H1 (cell line): ENCODE results near the gene SEL1L3. TPM values are rescaled to one million over a fixed set of nuclear protein-coding genes. Genes with fewer than 3 reads are reported as not detected.
A peak's percentile ranks its signal among the peaks of the same experiment; 100 is the strongest.

Experiments
- CTCF ChIA-PET: fragments of 300-600 bp; sonication (Branson Sonifier 250); formaldehyde crosslinking; loops from one replicate; lab custom pipeline; 2021; ENCODE audit not compliant: partially characterized antibody; lab: Charles Lee
- POLR2A ChIA-PET: fragments of 300-600 bp; sonication (Branson Sonifier 250); formaldehyde crosslinking; loops from one replicate; lab custom pipeline; 2021; ENCODE audit warnings: inconsistent platforms; ENCODE audit not compliant: partially characterized antibody; lab: Charles Lee
- DNase-seq, 2 experiments: peaks; one replicate each; pipeline versions ENCODE4 v3.0.0 to v3.0.0-alpha.2; 2010 to 2022; ENCODE audit warnings: low spot score in 2 of 2, low read depth in 1 of 2, mixed read lengths in 1 of 2
- FAIRE-seq: peaks from 2 replicates; lab custom pipeline; 2011; peaks lifted over from hg19 to GRCh38; lab: Jason Lieb, UNC
- H2AFZ ChIP-seq: 2 replicates; pipeline ENCODE4 v1.8.1; 2012; ENCODE audit warnings: low read length, inconsistent platforms
- H2AK5ac ChIP-seq: 2 replicates; pipeline ENCODE4 v1.6.1; 2013; ENCODE audit warnings: low read depth, low read length
- H2BK120ac ChIP-seq: replicated peaks from 2 replicates; pipeline ENCODE3; 2013; ENCODE audit warnings: low read depth, low read length, inconsistent platforms
- H2BK12ac ChIP-seq: 2 replicates; pipeline ENCODE4 v1.6.1; 2013; ENCODE audit warnings: low read depth, low read length
- H2BK15ac ChIP-seq: 2 replicates; pipeline ENCODE4 v1.6.1; 2013; ENCODE audit warnings: low read length
- H2BK20ac ChIP-seq: 2 replicates; pipeline ENCODE4 v1.6.1; 2013; ENCODE audit warnings: low read length
- H2BK5ac ChIP-seq: 2 replicates; pipeline ENCODE4 v1.6.1; 2013; ENCODE audit warnings: low read depth, low read length
- H3K14ac ChIP-seq: 2 replicates; pipeline ENCODE4 v1.6.1; 2013; ENCODE audit warnings: inconsistent platforms; ENCODE audit not compliant: insufficient read length
- H3K18ac ChIP-seq: 2 replicates; pipeline ENCODE4 v1.6.1; 2013; ENCODE audit warnings: low read length; ENCODE audit errors: extremely low read depth
- H3K23ac ChIP-seq: 2 replicates; pipeline ENCODE4 v1.6.1; 2013; ENCODE audit warnings: inconsistent platforms; ENCODE audit not compliant: insufficient read length
- H3K23me2 ChIP-seq: 2 replicates; pipeline ENCODE4 v1.6.1; 2013; ENCODE audit warnings: low read depth, low read length
- H3K27ac ChIP-seq: 2 replicates; pipeline ENCODE4 v1.6.1; 2011; ENCODE audit warnings: low read depth, low read length, inconsistent platforms
- H3K27me3 ChIP-seq, 4 experiments: replicated peaks in 1 of 4; 1 replicate in 1 of 4; 2 replicates in 3 of 4; pipeline versions ENCODE4 v1.6.1 to v1.8.1; 2011 to 2013; ENCODE audit warnings: low read length in 3 of 4, mild to moderate bottlenecking in 3 of 4, inconsistent platforms in 2 of 4, mixed read lengths in 2 of 4, moderate library complexity in 1 of 4; ENCODE audit not compliant: control insufficient read depth in 3 of 4, insufficient read depth in 3 of 4; ENCODE audit errors: extremely low read depth in 1 of 4
- H3K36me3 ChIP-seq, 4 experiments: 2 replicates each; pipeline versions ENCODE4 v1.6.1 to v1.8.1; 2011 to 2013; ENCODE audit warnings: mild to moderate bottlenecking in 4 of 4, low read length in 3 of 4, moderate library complexity in 2 of 4, control low read depth in 1 of 4, inconsistent platforms in 1 of 4; ENCODE audit not compliant: insufficient read depth in 4 of 4, control insufficient read depth in 2 of 4
- H3K4ac ChIP-seq: replicated peaks from 2 replicates; pipeline ENCODE3; 2013; ENCODE audit warnings: low read length, low read depth, mixed read lengths, inconsistent platforms; ENCODE audit not compliant: insufficient read length
- H3K4me1 ChIP-seq, 4 experiments: replicated peaks in 1 of 4; 1 replicate in 1 of 4; 2 replicates in 3 of 4; pipeline versions ENCODE4 v1.6.1 to v1.8.1; 2011 to 2013; ENCODE audit warnings: low read length in 3 of 4, inconsistent platforms in 2 of 4, mixed read lengths in 1 of 4; ENCODE audit not compliant: insufficient read depth in 4 of 4, control insufficient read depth in 3 of 4
- H3K4me2 ChIP-seq, 2 experiments: 2 replicates each; pipeline versions ENCODE4 v1.6.1 to v1.8.1; 2011 to 2013; ENCODE audit warnings: low read depth in 2 of 2, low read length in 2 of 2, control low read depth in 1 of 2, inconsistent platforms in 1 of 2, mild to moderate bottlenecking in 1 of 2; ENCODE audit not compliant: insufficient read depth in 1 of 2
- H3K4me3 ChIP-seq, 4 experiments: fragments of 200-600, 300-600 bp in 1 of 4; sonication (generic), shearing (Covaris generic), sonication (Bioruptor Twin) in 1 of 4; 2 replicates each; pipeline versions ENCODE4 v1.5.1 to v1.8.1; 2011 to 2016; ENCODE audit warnings: low read length in 4 of 4, low read depth in 3 of 4, control low read depth in 2 of 4, inconsistent platforms in 2 of 4, mild to moderate bottlenecking in 2 of 4, mixed read lengths in 1 of 4, moderate library complexity in 1 of 4; ENCODE audit not compliant: insufficient read depth in 2 of 4; ENCODE audit errors: extremely low read depth in 1 of 4
- H3K56ac ChIP-seq: replicated peaks from 2 replicates; pipeline ENCODE3; 2013; ENCODE audit warnings: low read depth, mild to moderate bottlenecking, mixed read lengths, low read length, inconsistent platforms; ENCODE audit not compliant: insufficient read length
- H3K79me1 ChIP-seq: 2 replicates; pipeline ENCODE4 v1.6.1; 2013; ENCODE audit warnings: low read depth, low read length, control low read depth
- H3K79me2 ChIP-seq, 2 experiments: 2 replicates each; pipeline versions ENCODE4 v1.6.1 to v1.8.1; 2012 to 2013; ENCODE audit warnings: low read length in 2 of 2, mild to moderate bottlenecking in 2 of 2, inconsistent platforms in 1 of 2; ENCODE audit not compliant: insufficient read depth in 2 of 2, control insufficient read depth in 1 of 2
- H3K9ac ChIP-seq, 4 experiments: replicated peaks in 1 of 4; 1 replicate in 1 of 4; 2 replicates in 3 of 4; pipeline versions ENCODE4 v1.6.1 to v1.8.1; 2011 to 2013; ENCODE audit warnings: low read depth in 3 of 4, low read length in 3 of 4, control low read depth in 2 of 4, mild to moderate bottlenecking in 2 of 4, moderate library complexity in 2 of 4, inconsistent platforms in 1 of 4; ENCODE audit errors: extremely low read depth in 1 of 4
- H3K9me3 ChIP-seq, 2 experiments: 2 replicates each; pipeline versions ENCODE4 v1.6.1 to v1.8.1; 2012 to 2013; ENCODE audit warnings: mild to moderate bottlenecking in 2 of 2, moderate library complexity in 2 of 2, control low read depth in 1 of 2, inconsistent platforms in 1 of 2, low read depth in 1 of 2, low read length in 1 of 2, mixed read lengths in 1 of 2; ENCODE audit not compliant: insufficient read depth in 2 of 2
- H4K20me1 ChIP-seq, 2 experiments: replicated peaks in 1 of 2; 2 replicates each; pipeline versions ENCODE3 to v1.8.1; 2011 to 2013; ENCODE audit warnings: inconsistent platforms in 2 of 2, low read length in 2 of 2, mild to moderate bottlenecking in 1 of 2; ENCODE audit not compliant: insufficient read depth in 2 of 2, control insufficient read depth in 1 of 2
- H4K5ac ChIP-seq: 2 replicates; pipeline ENCODE4 v1.6.1; 2013; ENCODE audit warnings: low read length, low read depth, mixed read lengths, inconsistent platforms; ENCODE audit not compliant: insufficient read length
- H4K8ac ChIP-seq: 2 replicates; pipeline ENCODE4 v1.8.0; 2013; ENCODE audit warnings: mild to moderate bottlenecking, moderate library complexity, low read length, inconsistent platforms; ENCODE audit not compliant: insufficient read depth; ENCODE audit errors: extremely low read depth
- H4K91ac ChIP-seq: replicated peaks from 2 replicates; pipeline ENCODE3; 2013; ENCODE audit warnings: low read length, mixed read lengths, inconsistent platforms; ENCODE audit not compliant: insufficient read length
- JUND ChIP-seq: IDR thresholded peaks from 2 replicates; pipeline ENCODE4 v1.6.1; 2011; ENCODE audit warnings: mild to moderate bottlenecking, improper control_type of control experiment, low read length
- NANOG ChIP-seq: IDR thresholded peaks from 2 replicates; pipeline ENCODE4 v1.6.1; 2011; ENCODE audit warnings: low read length, low read depth, mild to moderate bottlenecking, inconsistent platforms; ENCODE audit not compliant: insufficient read depth, poor library complexity, severe bottlenecking
- PHF8 ChIP-seq: fragments of 200-600 bp; sonication (generic); conservative IDR thresholded peaks from 2 replicates; pipeline ENCODE4 v1.7.1; 2012; ENCODE audit warnings: low read depth, mild to moderate bottlenecking, inconsistent platforms, low read length, moderate library complexity
- SAP30 ChIP-seq: fragments of 300-600 bp; sonication (generic); IDR thresholded peaks from 2 replicates; pipeline ENCODE4 v1.7.1; 2012; ENCODE audit warnings: low read length, moderate library complexity, mild to moderate bottlenecking, inconsistent platforms; ENCODE audit not compliant: insufficient read depth, insufficient replicate concordance
- SIN3A ChIP-seq, 2 experiments: IDR thresholded peaks in 1 of 2; conservative IDR thresholded peaks in 1 of 2; 2 replicates each; pipeline ENCODE4 v1.6.1; 2011 to 2012; ENCODE audit warnings: low read length in 2 of 2, improper control_type of control experiment in 1 of 2, low read depth in 1 of 2, mild to moderate bottlenecking in 1 of 2
- SP4 ChIP-seq: IDR thresholded peaks from 2 replicates; pipeline ENCODE4 v1.6.1; 2012; ENCODE audit warnings: low read length, inconsistent platforms
- SRF ChIP-seq: IDR thresholded peaks from 2 replicates; pipeline ENCODE4 v1.6.1; 2011; ENCODE audit warnings: mild to moderate bottlenecking, low read depth, low read length, moderate library complexity
- TAF1 ChIP-seq: IDR thresholded peaks from 2 replicates; pipeline ENCODE4 v1.6.1; 2011; ENCODE audit warnings: mild to moderate bottlenecking, low read depth, low read length
- TCF12 ChIP-seq: IDR thresholded peaks from 2 replicates; pipeline ENCODE4 v1.6.1; 2011; ENCODE audit warnings: low read depth, mild to moderate bottlenecking, low read length
- ZNF274 ChIP-seq: IDR thresholded peaks from 2 replicates; pipeline ENCODE4 v1.7.0; 2012; ENCODE audit warnings: low read length, borderline replicate concordance; ENCODE audit errors: extremely low read depth
- WGBS, 2 experiments: shearing (Covaris generic) in 1 of 2; methylation state at CpG; one replicate each; pipeline versions ENCODE4 v1.1.6 to v1.1.7; 2013 to 2015; ENCODE audit warnings: low lambda C conversion rate in 2 of 2, mixed read lengths in 2 of 2, inconsistent platforms in 1 of 2, low coverage in 1 of 2, missing lambda C conversion rate in 1 of 2; ENCODE audit not compliant: insufficient replicate concordance in 2 of 2, insufficient coverage in 1 of 2, insufficient read length in 1 of 2; ENCODE audit errors: extremely low coverage in 1 of 2, missing lambda C conversion rate in 1 of 2; 5-methylcytosine and 5-hydroxymethylcytosine counted together
- polyA plus RNA-seq, 7 experiments: library from polyadenylated mRNA; depleted of rRNA in 3 of 7; stranded (reverse) in 5 of 7; unstranded in 2 of 7; fragments of >200 nt in 5 of 7; fragments of 200-250 nt in 2 of 7; gene quantifications; 1 replicate in 5 of 7; 2 replicates in 1 of 7; 4 replicates in 1 of 7; pipeline versions ENCODE4 v1.2.1 to v1.2.3, GENCODE V29; 2011 to 2013; ENCODE audit warnings: missing spikeins in 2 of 7, mixed read lengths in 2 of 7
- total RNA-seq: library from RNA; stranded (reverse); fragmentation: NEBNext Ultra II Directional; extraction: Animal tissue kit (Norgen Biotek cat#: 25700); gene quantifications from 2 replicates; pipeline ENCODE4 v1.2.1, GENCODE V29; 2021

SEL1L3 gene
- total and polyA plus RNA-seq, 2 of the 8 experiments (the other 6 are each of a cell fraction or from before 2014, with no cell fraction given): 18.2 to 54.0 TPM

GRCh38 chr4:25797136-25797535 lies 65.7 kb downstream of the SEL1L3 start:
- H2AK5ac ChIP-seq: no peak overlapping the region
- H3K56ac ChIP-seq: no peak overlapping the region
- H3K23me2 ChIP-seq: no peaks in the 10 kb centered on the region
- H3K18ac ChIP-seq: no peak overlapping the region
- H3K27ac ChIP-seq: no peak overlapping the region
- no peak overlapping the region for H3K23ac ChIP-seq
- H3K14ac ChIP-seq: no peak overlapping the region
- 96% methylated on average over 8 of the region's 8 CpGs; no CpG with 5 or more reads in 1 of the 2 experiments for WGBS, 2 experiments
- H4K5ac ChIP-seq: no peak overlapping the region
- TF ChIP-seq SIN3A (conservative IDR thresholded peaks at IDR 0.05 in 1 of 2, IDR thresholded peaks at IDR 0.05 in 1 of 2; ENCODE audit: low read depth in 1 of 2, low read length in 2 of 2): no peak
- no peak for TF ChIP-seq ZNF274
- no peak for TF ChIP-seq JUND
- no peak for TF ChIP-seq TAF1
- TF ChIP-seq TCF12: no peak
- TF ChIP-seq SP4: no peak
- TF ChIP-seq SRF: no peak
- TF ChIP-seq PHF8: no peak
- TF ChIP-seq NANOG: no peak
- no peak for TF ChIP-seq SAP30
- H3K36me3 ChIP-seq: peaks cover 0 to 14% (median 10%) of the 10 kb centered on the region in 4 experiments; a peak in 7 of 8 replicates
- H3K9me3 ChIP-seq: no peaks in the 10 kb centered on the region
- no peak for DNase-seq
- no peak overlapping the region for H2BK5ac ChIP-seq
- H3K4me3 ChIP-seq: no peak overlapping the region
- H4K8ac ChIP-seq: no peak overlapping the region
- CTCF ChIA-PET: interaction anchor here (1.1 to 1.6 kb wide), 5 partner anchors 10 to 356 kb away, joined by 3 to 5 read pairs (median 3); no protein-coding TSS in a partner anchor
- no peaks in the 10 kb centered on the region for H4K20me1 ChIP-seq
- 0 out of 2 replicates have a peak overlapping the region, but pooled peaks have one; percentile 46 for H2BK15ac ChIP-seq
- no peak overlapping the region for H2BK12ac ChIP-seq
- FAIRE-seq: no peak
- no peaks in the 10 kb centered on the region for H3K79me2 ChIP-seq
- H2AFZ ChIP-seq: no peak overlapping the region
- H3K79me1 ChIP-seq: no peaks in the 10 kb centered on the region
- H2BK120ac ChIP-seq: no peak overlapping the region
- no peaks in the 10 kb centered on the region for H3K27me3 ChIP-seq
- no peak overlapping the region for H3K9ac ChIP-seq
- H3K4me2 ChIP-seq: no peak overlapping the region
- no peak overlapping the region for H4K91ac ChIP-seq
- H3K4me1 ChIP-seq: peaks cover 1 to 13% (median 6%) of the 10 kb centered on the region in 4 experiments; a peak in 3 of 7 replicates
- no peak overlapping the region for H2BK20ac ChIP-seq
- H3K4ac ChIP-seq: no peak overlapping the region
- POLR2A ChIA-PET: interaction anchor here (0.6 to 1.0 kb wide), 3 partner anchors 9 to 148 kb away, joined by 3 to 5 read pairs (median 4); no protein-coding TSS in a partner anchor
